Right lobe of liver (tissue), 4 donors: ENCODE data around the gene MARCHF10.

ENCODE experiments used
- CTCF ChIP-seq, 4 donors: fragments of 200-600 bp in 3 of 4; fragments of 450-650 bp in 1 of 4; IDR thresholded peaks; one replicate each; pipeline versions ENCODE4 v1.5.1 to v1.8.0; 2016 to 2022; ENCODE audit warnings: antibody characterized with exemption in 4 of 4, mild to moderate bottlenecking in 2 of 4
- POLR2A ChIP-seq: fragments of 450-650 bp; IDR thresholded peaks from one replicate; pipeline ENCODE4 v1.6.1; 2017; ENCODE audit warnings: antibody characterized with exemption, mild to moderate bottlenecking
- donor health status: DM: no; HTN: no; CAD: no.
- donor health status: DM: no; HTN: no; CAD: no.
- donor health status: DM: no; HTN: yes; CAD: no.

GRCh38 chr17:62796291-62796690 is 11.8 kb downstream of the MARCHF10 start:
- TF ChIP-seq CTCF (IDR thresholded peaks at IDR 0.05) (no peak), POLR2A (no peak)
